Neural progenitor cell (in vitro differentiated cells): ENCODE data around the gene SPIN1.

ENCODE experiments used
- EZH2 ChIP-seq: fragments of 200-600 bp; sonication (generic); IDR thresholded peaks from 2 replicates; pipeline ENCODE4 v1.6.1; 2017; ENCODE audit warnings: antibody characterized with exemption, mild to moderate bottlenecking, moderate library complexity
- EZH2phosphoT487 ChIP-seq: fragments of 200-600 bp; sonication (generic); IDR thresholded peaks from 2 replicates; pipeline ENCODE4 v1.6.1; 2017; ENCODE audit warnings: antibody characterized with exemption
- TF ChIP-seq, protein P1 (sequence below): fragments of 200-600 bp; sonication (generic); IDR thresholded peaks from 2 replicates; pipeline ENCODE4 v1.5.1; 2017; ENCODE audit warnings: antibody characterized with exemption, mild to moderate bottlenecking

DNA sequence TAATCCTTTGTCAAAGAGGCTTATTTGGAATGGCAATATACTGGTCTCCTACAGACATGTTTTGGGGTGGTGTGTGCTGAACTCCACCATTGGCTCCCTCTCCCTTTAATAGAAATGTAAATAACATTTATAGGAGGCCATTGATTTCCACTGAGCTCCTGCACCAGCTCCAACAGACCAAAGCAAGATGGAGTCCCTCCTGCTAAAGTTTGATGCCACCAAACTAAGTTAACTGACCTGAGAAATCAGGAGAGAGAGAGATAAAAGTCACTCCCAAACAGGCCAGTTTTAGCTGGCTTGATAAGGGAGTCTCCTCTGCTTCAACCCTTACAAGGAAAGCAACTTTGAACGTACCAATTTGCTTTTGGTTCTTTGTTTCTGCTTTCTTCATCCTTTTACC lies 8.1 kb upstream of the SPIN1 start:
- TF ChIP-seq, protein P1, sequence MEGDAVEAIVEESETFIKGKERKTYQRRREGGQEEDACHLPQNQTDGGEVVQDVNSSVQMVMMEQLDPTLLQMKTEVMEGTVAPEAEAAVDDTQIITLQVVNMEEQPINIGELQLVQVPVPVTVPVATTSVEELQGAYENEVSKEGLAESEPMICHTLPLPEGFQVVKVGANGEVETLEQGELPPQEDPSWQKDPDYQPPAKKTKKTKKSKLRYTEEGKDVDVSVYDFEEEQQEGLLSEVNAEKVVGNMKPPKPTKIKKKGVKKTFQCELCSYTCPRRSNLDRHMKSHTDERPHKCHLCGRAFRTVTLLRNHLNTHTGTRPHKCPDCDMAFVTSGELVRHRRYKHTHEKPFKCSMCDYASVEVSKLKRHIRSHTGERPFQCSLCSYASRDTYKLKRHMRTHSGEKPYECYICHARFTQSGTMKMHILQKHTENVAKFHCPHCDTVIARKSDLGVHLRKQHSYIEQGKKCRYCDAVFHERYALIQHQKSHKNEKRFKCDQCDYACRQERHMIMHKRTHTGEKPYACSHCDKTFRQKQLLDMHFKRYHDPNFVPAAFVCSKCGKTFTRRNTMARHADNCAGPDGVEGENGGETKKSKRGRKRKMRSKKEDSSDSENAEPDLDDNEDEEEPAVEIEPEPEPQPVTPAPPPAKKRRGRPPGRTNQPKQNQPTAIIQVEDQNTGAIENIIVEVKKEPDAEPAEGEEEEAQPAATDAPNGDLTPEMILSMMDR, result no peak
- TF ChIP-seq EZH2phosphoT487, result no peak
- TF ChIP-seq EZH2, result no peak
